H1 (cell line): ENCODE measurements around the gene RPTOR. TPM values are rescaled to one million over a fixed set of nuclear protein-coding genes. Genes with fewer than 3 reads are reported as not detected.

ENCODE experiments used
- CTCF ChIA-PET: fragments of 300-600 bp; sonication (Branson Sonifier 250); formaldehyde crosslinking; loops from one replicate; lab custom pipeline; 2021; ENCODE audit not compliant: partially characterized antibody; lab: Charles Lee
- POLR2A ChIA-PET: fragments of 300-600 bp; sonication (Branson Sonifier 250); formaldehyde crosslinking; loops from one replicate; lab custom pipeline; 2021; ENCODE audit warnings: inconsistent platforms; ENCODE audit not compliant: partially characterized antibody; lab: Charles Lee
- DNase-seq, 2 experiments: peaks; one replicate each; pipeline versions ENCODE4 v3.0.0 to v3.0.0-alpha.2; 2010 to 2022; ENCODE audit warnings: low spot score in 2 of 2, low read depth in 1 of 2, mixed read lengths in 1 of 2
- FAIRE-seq: peaks from 2 replicates; lab custom pipeline; 2011; peaks lifted over from hg19 to GRCh38; lab: Jason Lieb, UNC
- H2AFZ ChIP-seq: 2 replicates; pipeline ENCODE4 v1.8.1; 2012; ENCODE audit warnings: low read length, inconsistent platforms
- H2AK5ac ChIP-seq: 2 replicates; pipeline ENCODE4 v1.6.1; 2013; ENCODE audit warnings: low read depth, low read length
- H2BK120ac ChIP-seq: replicated peaks from 2 replicates; pipeline ENCODE3; 2013; ENCODE audit warnings: low read depth, low read length, inconsistent platforms
- H2BK12ac ChIP-seq: 2 replicates; pipeline ENCODE4 v1.6.1; 2013; ENCODE audit warnings: low read depth, low read length
- H2BK15ac ChIP-seq: 2 replicates; pipeline ENCODE4 v1.6.1; 2013; ENCODE audit warnings: low read length
- H2BK20ac ChIP-seq: 2 replicates; pipeline ENCODE4 v1.6.1; 2013; ENCODE audit warnings: low read length
- H2BK5ac ChIP-seq: 2 replicates; pipeline ENCODE4 v1.6.1; 2013; ENCODE audit warnings: low read depth, low read length
- H3K14ac ChIP-seq: 2 replicates; pipeline ENCODE4 v1.6.1; 2013; ENCODE audit warnings: inconsistent platforms; ENCODE audit not compliant: insufficient read length
- H3K18ac ChIP-seq: 2 replicates; pipeline ENCODE4 v1.6.1; 2013; ENCODE audit warnings: low read length; ENCODE audit errors: extremely low read depth
- H3K23ac ChIP-seq: 2 replicates; pipeline ENCODE4 v1.6.1; 2013; ENCODE audit warnings: inconsistent platforms; ENCODE audit not compliant: insufficient read length
- H3K23me2 ChIP-seq: 2 replicates; pipeline ENCODE4 v1.6.1; 2013; ENCODE audit warnings: low read depth, low read length
- H3K27ac ChIP-seq: 2 replicates; pipeline ENCODE4 v1.6.1; 2011; ENCODE audit warnings: low read depth, low read length, inconsistent platforms
- H3K27me3 ChIP-seq, 4 experiments: replicated peaks in 1 of 4; 1 replicate in 1 of 4; 2 replicates in 3 of 4; pipeline versions ENCODE4 v1.6.1 to v1.8.1; 2011 to 2013; ENCODE audit warnings: low read length in 3 of 4, mild to moderate bottlenecking in 3 of 4, inconsistent platforms in 2 of 4, mixed read lengths in 2 of 4, moderate library complexity in 1 of 4; ENCODE audit not compliant: control insufficient read depth in 3 of 4, insufficient read depth in 3 of 4; ENCODE audit errors: extremely low read depth in 1 of 4
- H3K36me3 ChIP-seq, 4 experiments: 2 replicates each; pipeline versions ENCODE4 v1.6.1 to v1.8.1; 2011 to 2013; ENCODE audit warnings: mild to moderate bottlenecking in 4 of 4, low read length in 3 of 4, moderate library complexity in 2 of 4, control low read depth in 1 of 4, inconsistent platforms in 1 of 4; ENCODE audit not compliant: insufficient read depth in 4 of 4, control insufficient read depth in 2 of 4
- H3K4ac ChIP-seq: replicated peaks from 2 replicates; pipeline ENCODE3; 2013; ENCODE audit warnings: low read length, low read depth, mixed read lengths, inconsistent platforms; ENCODE audit not compliant: insufficient read length
- H3K4me1 ChIP-seq, 4 experiments: replicated peaks in 1 of 4; 1 replicate in 1 of 4; 2 replicates in 3 of 4; pipeline versions ENCODE4 v1.6.1 to v1.8.1; 2011 to 2013; ENCODE audit warnings: low read length in 3 of 4, inconsistent platforms in 2 of 4, mixed read lengths in 1 of 4; ENCODE audit not compliant: insufficient read depth in 4 of 4, control insufficient read depth in 3 of 4
- H3K4me2 ChIP-seq, 2 experiments: 2 replicates each; pipeline versions ENCODE4 v1.6.1 to v1.8.1; 2011 to 2013; ENCODE audit warnings: low read depth in 2 of 2, low read length in 2 of 2, control low read depth in 1 of 2, inconsistent platforms in 1 of 2, mild to moderate bottlenecking in 1 of 2; ENCODE audit not compliant: insufficient read depth in 1 of 2
- H3K4me3 ChIP-seq, 4 experiments: fragments of 200-600, 300-600 bp in 1 of 4; sonication (generic), shearing (Covaris generic), sonication (Bioruptor Twin) in 1 of 4; 2 replicates each; pipeline versions ENCODE4 v1.5.1 to v1.8.1; 2011 to 2016; ENCODE audit warnings: low read length in 4 of 4, low read depth in 3 of 4, control low read depth in 2 of 4, inconsistent platforms in 2 of 4, mild to moderate bottlenecking in 2 of 4, mixed read lengths in 1 of 4, moderate library complexity in 1 of 4; ENCODE audit not compliant: insufficient read depth in 2 of 4; ENCODE audit errors: extremely low read depth in 1 of 4
- H3K56ac ChIP-seq: replicated peaks from 2 replicates; pipeline ENCODE3; 2013; ENCODE audit warnings: low read depth, mild to moderate bottlenecking, mixed read lengths, low read length, inconsistent platforms; ENCODE audit not compliant: insufficient read length
- H3K79me1 ChIP-seq: 2 replicates; pipeline ENCODE4 v1.6.1; 2013; ENCODE audit warnings: low read depth, low read length, control low read depth
- H3K79me2 ChIP-seq, 2 experiments: 2 replicates each; pipeline versions ENCODE4 v1.6.1 to v1.8.1; 2012 to 2013; ENCODE audit warnings: low read length in 2 of 2, mild to moderate bottlenecking in 2 of 2, inconsistent platforms in 1 of 2; ENCODE audit not compliant: insufficient read depth in 2 of 2, control insufficient read depth in 1 of 2
- H3K9ac ChIP-seq, 4 experiments: replicated peaks in 1 of 4; 1 replicate in 1 of 4; 2 replicates in 3 of 4; pipeline versions ENCODE4 v1.6.1 to v1.8.1; 2011 to 2013; ENCODE audit warnings: low read depth in 3 of 4, low read length in 3 of 4, control low read depth in 2 of 4, mild to moderate bottlenecking in 2 of 4, moderate library complexity in 2 of 4, inconsistent platforms in 1 of 4; ENCODE audit errors: extremely low read depth in 1 of 4
- H3K9me3 ChIP-seq, 2 experiments: 2 replicates each; pipeline versions ENCODE4 v1.6.1 to v1.8.1; 2012 to 2013; ENCODE audit warnings: mild to moderate bottlenecking in 2 of 2, moderate library complexity in 2 of 2, control low read depth in 1 of 2, inconsistent platforms in 1 of 2, low read depth in 1 of 2, low read length in 1 of 2, mixed read lengths in 1 of 2; ENCODE audit not compliant: insufficient read depth in 2 of 2
- H4K20me1 ChIP-seq, 2 experiments: replicated peaks in 1 of 2; 2 replicates each; pipeline versions ENCODE3 to v1.8.1; 2011 to 2013; ENCODE audit warnings: inconsistent platforms in 2 of 2, low read length in 2 of 2, mild to moderate bottlenecking in 1 of 2; ENCODE audit not compliant: insufficient read depth in 2 of 2, control insufficient read depth in 1 of 2
- H4K5ac ChIP-seq: 2 replicates; pipeline ENCODE4 v1.6.1; 2013; ENCODE audit warnings: low read length, low read depth, mixed read lengths, inconsistent platforms; ENCODE audit not compliant: insufficient read length
- H4K8ac ChIP-seq: 2 replicates; pipeline ENCODE4 v1.8.0; 2013; ENCODE audit warnings: mild to moderate bottlenecking, moderate library complexity, low read length, inconsistent platforms; ENCODE audit not compliant: insufficient read depth; ENCODE audit errors: extremely low read depth
- H4K91ac ChIP-seq: replicated peaks from 2 replicates; pipeline ENCODE3; 2013; ENCODE audit warnings: low read length, mixed read lengths, inconsistent platforms; ENCODE audit not compliant: insufficient read length
- RAD21 ChIP-seq, 2 experiments: IDR thresholded peaks in 1 of 2; conservative IDR thresholded peaks in 1 of 2; 2 replicates each; pipeline ENCODE4 v1.6.1; 2011; ENCODE audit warnings: low read depth in 2 of 2, low read length in 2 of 2, improper control_type of control experiment in 1 of 2, inconsistent platforms in 1 of 2, mild to moderate bottlenecking in 1 of 2, moderate library complexity in 1 of 2
- WGBS, 2 experiments: shearing (Covaris generic) in 1 of 2; methylation state at CpG; one replicate each; pipeline versions ENCODE4 v1.1.6 to v1.1.7; 2013 to 2015; ENCODE audit warnings: low lambda C conversion rate in 2 of 2, mixed read lengths in 2 of 2, inconsistent platforms in 1 of 2, low coverage in 1 of 2, missing lambda C conversion rate in 1 of 2; ENCODE audit not compliant: insufficient replicate concordance in 2 of 2, insufficient coverage in 1 of 2, insufficient read length in 1 of 2; ENCODE audit errors: extremely low coverage in 1 of 2, missing lambda C conversion rate in 1 of 2; 5-methylcytosine and 5-hydroxymethylcytosine counted together
- polyA plus RNA-seq, 7 experiments: library from polyadenylated mRNA; depleted of rRNA in 3 of 7; stranded (reverse) in 5 of 7; unstranded in 2 of 7; fragments of >200 nt in 5 of 7; fragments of 200-250 nt in 2 of 7; gene quantifications; 1 replicate in 5 of 7; 2 replicates in 1 of 7; 4 replicates in 1 of 7; pipeline versions ENCODE4 v1.2.1 to v1.2.3, GENCODE V29; 2011 to 2013; ENCODE audit warnings: missing spikeins in 2 of 7, mixed read lengths in 2 of 7
- total RNA-seq: library from RNA; stranded (reverse); fragmentation: NEBNext Ultra II Directional; extraction: Animal tissue kit (Norgen Biotek cat#: 25700); gene quantifications from 2 replicates; pipeline ENCODE4 v1.2.1, GENCODE V29; 2021
- TF ChIP-seq, protein P1 (sequence below): IDR thresholded peaks from 2 replicates; pipeline ENCODE4 v1.6.1; 2012; ENCODE audit warnings: inconsistent platforms

Gene RPTOR
- total and polyA plus RNA-seq, 2 of the 8 experiments (the other 6 are each of a cell fraction or from before 2014, with no cell fraction given) = 6.9 to 28.7 TPM

DNA sequence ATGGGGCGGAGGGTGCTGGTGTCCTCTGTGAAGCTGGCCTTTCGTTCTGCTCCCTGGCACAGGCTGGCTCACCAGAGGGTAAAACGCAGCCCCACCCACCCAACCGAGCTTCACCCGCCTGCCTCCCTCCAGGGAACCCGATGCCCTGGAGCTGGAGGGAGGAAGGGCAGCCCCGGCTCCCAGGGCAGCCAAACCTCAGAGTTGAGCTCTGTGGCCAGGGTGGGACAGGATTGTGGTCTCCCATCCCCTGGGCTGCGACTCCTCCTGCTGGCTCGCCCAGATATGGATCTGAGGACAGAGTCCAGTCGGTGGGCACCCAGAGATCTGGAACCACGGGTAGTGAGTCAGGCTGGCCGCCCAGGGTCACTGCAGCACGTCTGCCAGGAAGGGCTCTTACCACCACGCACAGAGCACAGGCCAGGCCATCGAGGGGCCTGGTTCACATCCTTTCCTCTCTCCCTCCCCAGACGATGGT, 404.4 kb downstream of the RPTOR start:
- no peak overlapping the region for H2AFZ ChIP-seq
- no peak overlapping the region for H2BK20ac ChIP-seq
- no peak overlapping the region for H3K9ac ChIP-seq
- H3K79me1 ChIP-seq = no peaks in the 10 kb centered on the region
- no peak overlapping the region for H2BK5ac ChIP-seq
- H3K27me3 ChIP-seq = no peaks in the 10 kb centered on the region
- no peak overlapping the region for H2BK15ac ChIP-seq
- no peak overlapping the region for H4K91ac ChIP-seq
- H3K23me2 ChIP-seq = no peaks in the 10 kb centered on the region
- DNase-seq (no peak), FAIRE-seq (no peak)
- H4K8ac ChIP-seq = peak overlapping the region; percentile 51
- ChIA-PET CTCF (interaction anchor here (0.8 to 1.8 kb wide), 4 partner anchors 9 to 177 kb away, joined by 3 to 6 read pairs (median 4); no protein-coding TSS in a partner anchor), POLR2A (no interaction called here)
- H3K9me3 ChIP-seq = no peaks in the 10 kb centered on the region
- 83% methylated on average over 11 of the region's 16 CpGs; no CpG with 5 or more reads in 1 of the 2 experiments for WGBS, 2 experiments
- H4K20me1 ChIP-seq = no peaks in the 10 kb centered on the region
- no peak overlapping the region for H2BK120ac ChIP-seq
- no peak overlapping the region for H2AK5ac ChIP-seq
- no peak overlapping the region for H3K4me2 ChIP-seq
- H3K14ac ChIP-seq = no peak overlapping the region
- H2BK12ac ChIP-seq = no peak overlapping the region
- no peak overlapping the region for H3K23ac ChIP-seq
- no peak overlapping the region for H3K18ac ChIP-seq
- H3K56ac ChIP-seq = no peak overlapping the region
- no peak overlapping the region for H4K5ac ChIP-seq
- H3K4me1 ChIP-seq = no peaks in the 10 kb centered on the region
- no peaks in the 10 kb centered on the region for H3K79me2 ChIP-seq
- H3K4me3 ChIP-seq = no peak overlapping the region
- TF ChIP-seq RAD21 (IDR thresholded peaks at IDR 0.05 in 1 of 2, conservative IDR thresholded peaks at IDR 0.05 in 1 of 2; ENCODE audit: low read depth in 2 of 2, low read length in 2 of 2) = peak in 1 of 2 experiments; percentile 17; a peak in 2 of 4 replicates
- TF ChIP-seq, protein P1, sequence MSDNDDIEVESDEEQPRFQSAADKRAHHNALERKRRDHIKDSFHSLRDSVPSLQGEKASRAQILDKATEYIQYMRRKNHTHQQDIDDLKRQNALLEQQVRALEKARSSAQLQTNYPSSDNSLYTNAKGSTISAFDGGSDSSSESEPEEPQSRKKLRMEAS = no peak
- H3K27ac ChIP-seq = no peak overlapping the region
- H3K4ac ChIP-seq = no peak overlapping the region
- H3K36me3 ChIP-seq = no peaks in the 10 kb centered on the region; a peak in 3 of 8 replicates
